Tongue (tissue), 2 donors: Measurements from ENCODE around the gene MYCBP2. TPM values are rescaled to one million over a fixed set of nuclear protein-coding genes. Genes with fewer than 3 reads are reported as not detected.
"Not testable (repeated sequence)": the region's sequence is repeated elsewhere in the genome, so short reads cannot be mapped to it uniquely, and the experiment has no call there.

ENCODE experiments used
- DNase-seq: peaks from one replicate; pipeline ENCODE4 v3.0.0-alpha.2; 2015
- total RNA-seq: library from RNA; depleted of rRNA; stranded (reverse); fragments of >200 nt; gene quantifications from one replicate; pipeline ENCODE4 v1.2.3, GENCODE V29; 2014

MYCBP2 gene
- total RNA-seq, 1 donor from 2014 or later: 128 TPM

- DNase-seq: no peak
Measured at GRCh38 chr13:77291774-77292173, 35.1 kb downstream of the MYCBP2 start.

DNA sequence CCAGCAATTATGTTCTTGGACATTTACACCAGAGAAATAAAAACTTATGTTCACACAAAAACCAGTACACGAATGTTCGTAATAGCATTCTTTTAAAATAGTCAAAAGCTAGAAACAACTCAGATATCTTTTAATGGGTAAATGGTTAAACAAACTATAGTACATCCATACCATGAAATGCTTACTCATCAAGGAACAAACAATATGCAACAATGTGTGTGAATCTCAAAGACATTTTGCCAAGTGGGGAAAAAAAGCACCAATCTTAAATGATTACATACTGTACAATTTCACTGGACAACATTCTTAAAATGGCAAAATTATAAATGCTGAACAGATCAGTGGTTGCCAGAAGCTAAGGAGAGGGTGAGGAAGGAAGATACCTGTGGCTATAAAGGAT is 36.6 kb downstream of the MYCBP2 start:
- DNase-seq: no peak

GRCh38 chr13:77289851-77290250 is 37.0 kb downstream of the MYCBP2 start:
- DNase-seq: no peak

GRCh38 chr13:77285632-77286031 is 41.3 kb downstream of the MYCBP2 start:
- not testable (repeated sequence) for DNase-seq

DNA sequence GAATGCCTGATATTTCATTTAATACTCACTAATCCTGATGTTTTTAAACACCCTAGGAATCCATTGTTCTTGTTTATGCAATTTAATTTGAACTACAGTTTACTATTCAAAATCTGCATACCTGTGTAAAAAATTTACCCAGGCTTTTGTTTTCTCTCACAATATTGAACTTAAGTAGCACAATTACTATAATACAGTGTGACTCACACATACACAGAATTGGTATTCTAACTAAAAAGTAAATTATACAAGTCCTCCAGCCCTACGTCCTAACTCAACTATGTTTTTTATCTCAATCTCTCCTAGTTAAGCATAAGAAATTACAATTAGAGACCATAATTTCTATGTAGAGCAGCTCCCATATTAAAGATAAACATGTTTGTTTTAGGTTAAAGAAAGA is 41.8 kb downstream of the MYCBP2 start:
- no peak for DNase-seq

- DNase-seq: no peak
Measured at GRCh38 chr13:77274126-77274525, 52.8 kb downstream of the MYCBP2 start.

- no peak for DNase-seq
Measured at GRCh38 chr13:77269141-77269540, 57.8 kb downstream of the MYCBP2 start.

- DNase-seq: no peak
Measured at GRCh38 chr13:77267362-77267761, 59.5 kb downstream of the MYCBP2 start.

DNA sequence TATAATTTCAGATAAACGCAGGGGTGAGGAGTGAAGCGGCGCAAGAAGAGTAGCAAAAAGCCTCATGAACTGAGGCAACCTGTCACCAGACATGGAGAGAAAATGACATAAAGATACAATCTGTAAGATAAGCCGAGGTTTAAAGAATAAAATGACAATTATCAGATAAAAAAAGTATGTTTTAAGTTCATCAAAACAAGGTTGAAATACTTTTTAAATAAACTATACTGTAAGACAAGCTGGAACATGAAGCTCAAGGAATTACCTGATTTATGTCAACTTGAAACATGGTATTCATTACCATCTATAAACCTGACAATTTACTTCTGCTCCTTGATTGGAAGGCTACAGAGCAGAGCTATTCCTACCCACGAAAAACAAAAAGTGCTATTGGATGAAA is 61.6 kb downstream of the MYCBP2 start:
- no peak for DNase-seq

- DNase-seq: no peak
Measured at GRCh38 chr13:77262198-77262597, 64.7 kb downstream of the MYCBP2 start.

- no peak for DNase-seq
Measured at GRCh38 chr13:77250975-77251374, 75.9 kb downstream of the MYCBP2 start.

DNA sequence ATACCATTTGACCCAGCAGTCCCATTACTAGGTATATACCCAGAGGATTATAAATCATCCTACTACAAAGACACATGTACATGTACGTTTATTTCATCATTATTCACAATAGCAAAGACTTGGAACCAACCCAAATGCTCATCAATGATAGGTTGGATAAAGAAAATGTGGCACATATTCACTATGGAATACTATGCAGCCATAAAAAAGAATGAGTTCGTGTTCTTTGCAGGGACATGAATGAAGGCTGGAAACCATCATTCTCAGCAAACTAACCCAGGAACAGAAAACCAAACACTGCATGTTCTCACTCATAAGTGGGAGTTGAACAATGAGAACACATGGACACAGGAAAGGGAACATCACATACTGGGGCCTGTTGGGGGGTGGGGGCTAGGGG is 81.7 kb downstream of the MYCBP2 start:
- DNase-seq: not testable (repeated sequence)

DNA sequence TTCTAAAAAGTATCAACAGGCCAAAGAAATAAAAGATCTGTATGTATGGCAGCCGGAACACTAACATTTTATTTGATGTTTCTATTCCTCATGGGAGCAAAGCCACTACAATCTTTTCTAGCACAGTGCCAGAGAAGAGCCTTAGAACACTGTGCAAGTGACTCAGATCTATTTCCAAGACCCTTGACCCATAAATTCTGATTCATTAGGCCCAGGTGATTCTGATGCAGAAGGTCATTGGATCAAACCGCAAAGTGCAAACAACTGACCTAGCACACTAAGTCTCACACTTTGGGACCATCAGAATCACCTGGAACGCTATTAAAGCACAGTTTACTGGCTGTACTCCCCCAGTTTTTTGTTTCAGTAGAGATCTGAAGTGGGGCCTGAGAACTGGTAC is 87.6 kb downstream of the MYCBP2 start:
- no peak for DNase-seq

- DNase-seq: no peak
Measured at GRCh38 chr13:77235456-77236022, 91.4 kb downstream of the MYCBP2 start.

GRCh38 chr13:77233159-77233558 is 93.7 kb downstream of the MYCBP2 start:
- DNase-seq: no peak

DNA sequence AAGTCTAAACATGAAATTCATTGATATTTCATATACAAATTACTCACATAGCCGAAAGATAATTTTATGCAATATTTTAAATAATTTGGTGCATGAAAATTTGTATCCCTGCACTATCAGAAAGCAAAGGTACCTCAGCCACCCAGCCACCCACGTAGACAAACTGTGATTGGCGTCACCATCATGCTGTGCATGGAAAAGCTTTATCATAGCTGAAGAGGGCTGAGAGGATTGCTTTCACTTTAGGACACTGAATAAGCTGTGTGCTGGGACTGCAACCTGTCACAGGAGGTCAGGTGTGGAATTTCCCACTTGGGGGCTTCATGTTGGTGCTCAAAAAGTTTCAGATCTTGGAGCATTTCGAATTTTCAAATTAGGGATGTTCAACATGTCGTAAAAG is 96.3 kb downstream of the MYCBP2 start:
- DNase-seq: no peak

GRCh38 chr13:77225946-77226345 is 100.9 kb downstream of the MYCBP2 start:
- no peak for DNase-seq

DNA sequence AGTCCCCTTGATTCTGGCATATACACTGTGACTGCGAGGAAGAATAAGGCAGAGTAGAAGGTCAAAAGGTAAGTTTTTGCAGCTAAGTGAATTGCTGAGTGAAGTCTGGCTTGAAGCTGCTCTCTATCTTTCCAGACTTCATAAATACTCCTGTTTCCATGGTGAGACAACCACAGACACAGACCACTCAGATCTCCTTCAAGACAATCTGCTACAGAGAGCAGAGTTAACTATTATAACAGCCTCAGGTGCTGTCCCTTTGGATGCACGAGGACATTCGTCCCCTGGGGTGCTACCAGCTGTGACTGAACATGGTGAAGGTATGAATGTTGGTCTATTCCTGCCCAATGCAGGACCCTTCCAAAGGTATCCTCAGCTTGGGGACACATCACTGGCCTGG is 104.0 kb downstream of the MYCBP2 start:
- DNase-seq: no peak

DNA sequence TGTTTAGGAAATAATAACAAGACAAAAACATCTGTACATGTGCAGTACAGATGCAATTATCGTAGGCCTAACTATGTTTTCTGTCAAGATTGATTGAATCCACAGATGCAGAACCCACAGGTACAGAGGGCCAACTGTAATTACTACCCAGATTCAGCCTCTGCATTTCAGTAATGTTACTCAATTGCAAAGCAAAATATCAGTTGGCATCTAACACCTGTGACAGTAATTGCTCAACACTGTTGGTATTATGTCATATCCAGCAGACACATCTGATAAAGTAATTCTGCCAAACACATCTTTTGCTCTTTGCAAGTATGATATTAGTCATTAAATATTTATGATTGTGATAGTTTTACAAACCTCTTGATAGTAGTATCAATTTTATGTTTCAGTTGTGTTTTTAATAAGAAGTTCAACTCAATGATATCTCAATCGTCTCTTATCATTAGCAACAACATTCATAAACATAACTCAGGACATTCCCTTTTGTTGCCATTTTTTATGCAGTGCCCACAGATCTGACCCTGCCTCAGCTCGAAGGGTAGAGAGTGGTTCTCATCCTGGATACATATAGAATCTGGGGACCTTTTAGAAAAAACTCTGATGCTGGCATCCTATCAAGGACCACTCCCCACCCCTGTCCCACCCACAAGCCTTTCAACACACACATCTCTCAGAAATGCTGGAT is 104.7 kb downstream of the MYCBP2 start:
- DNase-seq: no peak

GRCh38 chr13:77219401-77219800 is 107.5 kb downstream of the MYCBP2 start:
- no peak for DNase-seq

DNA sequence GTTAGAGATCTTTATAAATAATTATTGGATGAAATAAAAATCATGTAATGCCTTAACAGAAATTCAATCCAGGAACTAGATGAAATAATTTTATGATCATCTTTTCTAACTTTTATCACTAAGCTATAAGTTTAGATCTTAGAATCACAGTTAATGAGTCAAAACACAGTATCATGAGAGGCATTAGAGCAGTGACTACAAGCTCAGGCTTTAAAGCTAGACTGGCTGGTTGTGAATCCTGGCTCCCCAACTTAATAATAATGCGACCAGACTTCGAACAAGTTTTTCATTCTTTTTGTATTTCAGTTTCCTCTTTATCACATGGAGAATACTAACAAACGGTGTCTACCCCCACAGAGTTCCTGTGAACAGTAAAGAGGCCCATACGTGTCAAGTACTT is 108.6 kb downstream of the MYCBP2 start:
- no peak for DNase-seq

DNA sequence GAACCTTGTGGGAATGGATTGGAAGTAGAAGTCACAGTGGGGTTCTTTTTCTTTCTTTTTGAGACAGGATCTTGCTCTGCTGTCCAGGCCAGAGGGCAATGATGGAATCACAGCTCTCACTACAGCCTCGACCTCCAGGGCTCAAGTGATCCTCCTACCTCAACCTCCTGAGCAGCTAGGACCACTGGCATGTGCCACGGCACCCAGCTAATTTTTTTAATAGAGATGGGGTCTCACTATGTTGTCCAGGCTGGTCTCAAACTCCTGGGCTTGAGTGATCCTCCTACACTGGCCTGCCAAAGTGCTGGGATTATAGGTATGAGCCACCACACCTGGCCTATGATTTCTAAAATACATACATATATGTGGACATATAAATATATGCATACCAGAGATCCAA is 111.4 kb downstream of the MYCBP2 start:
- DNase-seq: no peak

- DNase-seq: no peak
Measured at GRCh38 chr13:77213644-77214043, 113.2 kb downstream of the MYCBP2 start.

- no peak for DNase-seq
Measured at GRCh38 chr13:77207943-77208342, 119.0 kb downstream of the MYCBP2 start.
